Measurements from ENCODE around the gene SYPL2. TPM values are rescaled to one million over a fixed set of nuclear protein-coding genes. Genes with fewer than 3 reads are reported as not detected.

SYPL2 gene
- polyA plus RNA-seq, 2 of the 4 experiments (the other 2 are of a cell fraction), result 0.04 to 0.05 TPM

- 65% methylated on average over 3 of the region's 3 CpGs for WGBS (ENCODE audit: missing lambda C conversion rate)
- DNase-seq (ENCODE audit: low read depth in 1 of 2, low spot score in 1 of 2), result no peak
These were observed 48.5 kb downstream of the SYPL2 start for GRCh38 chr1:109514846-109515245.

DNA sequence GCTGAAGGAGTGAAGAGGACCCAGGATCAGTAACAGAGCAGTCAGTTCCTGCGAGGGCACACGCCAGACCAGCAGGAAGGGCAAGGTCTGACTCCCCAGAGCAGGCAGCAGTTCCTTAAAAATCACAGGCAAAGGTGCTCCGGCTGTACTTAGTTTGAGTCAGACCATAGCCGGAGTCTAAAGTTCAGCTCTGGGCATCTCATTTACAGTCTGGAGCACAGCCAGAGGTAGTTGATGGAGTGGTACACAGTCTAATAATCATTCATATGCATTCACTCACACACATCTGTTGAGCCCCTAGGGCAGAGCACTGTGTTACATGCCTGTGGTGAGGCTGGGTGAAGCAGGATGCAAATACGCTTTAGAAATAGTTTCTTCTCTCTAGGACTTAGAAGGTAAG lies 50.5 kb downstream of the SYPL2 start:
- Histone ChIP-seq H3K4me1 (no peaks in the 10 kb centered on the region), H3K27ac (no peak overlapping the region), H3K9me3 (no peaks in the 10 kb centered on the region), H3K4me3 (no peak overlapping the region), H3K4me2 (no peak overlapping the region)
- CTCF ChIA-PET, result interaction anchor here (1.5 to 16.9 kb wide), 4 partner anchors 13 to 25 kb away, joined by 4 to 232 read pairs (median 24); partner anchors contain the start of gene CYB561D1
- TF ChIP-seq, protein P1, sequence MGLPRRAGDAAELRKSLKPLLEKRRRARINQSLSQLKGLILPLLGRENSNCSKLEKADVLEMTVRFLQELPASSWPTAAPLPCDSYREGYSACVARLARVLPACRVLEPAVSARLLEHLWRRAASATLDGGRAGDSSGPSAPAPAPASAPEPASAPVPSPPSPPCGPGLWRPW (IDR thresholded peaks at IDR 0.05), result no peak
- TF ChIP-seq CHD2 (IDR thresholded peaks at IDR 0.05; ENCODE audit: low read length, partially characterized antibody), result no peak
- no peak for TF ChIP-seq ZC3H11A (IDR thresholded peaks at IDR 0.05)
- no peak for TF ChIP-seq TP53 (CRISPR knock-in tag; IDR thresholded peaks at IDR 0.05)
- TF ChIP-seq CBX2 (IDR thresholded peaks at IDR 0.05; ENCODE audit: borderline replicate concordance, low read depth), result no peak
- TF ChIP-seq FOXS1 (CRISPR knock-in tag; IDR thresholded peaks at IDR 0.05), result no peak
- TF ChIP-seq USF2 (IDR thresholded peaks at IDR 0.05), result no peak
- TF ChIP-seq MYC (IDR thresholded peaks at IDR 0.05; ENCODE audit: borderline replicate concordance, low read length), result no peak
- TF ChIP-seq EP300 (IDR thresholded peaks at IDR 0.05), result no peak
- TF ChIP-seq HEYL (CRISPR knock-in tag; IDR thresholded peaks at IDR 0.05), result no peak
- TF ChIP-seq, protein P2, sequence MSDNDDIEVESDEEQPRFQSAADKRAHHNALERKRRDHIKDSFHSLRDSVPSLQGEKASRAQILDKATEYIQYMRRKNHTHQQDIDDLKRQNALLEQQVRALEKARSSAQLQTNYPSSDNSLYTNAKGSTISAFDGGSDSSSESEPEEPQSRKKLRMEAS (IDR thresholded peaks at IDR 0.05), result no peak
- TF ChIP-seq NR3C1 (IDR thresholded peaks at IDR 0.05), result no peak
- no peak for TF ChIP-seq HDAC2 (IDR thresholded peaks at IDR 0.05)
- TF ChIP-seq RFX5 (IDR thresholded peaks at IDR 0.05), result no peak
- TF ChIP-seq EHMT2 (IDR thresholded peaks at IDR 0.05; ENCODE audit: low read depth), result no peak
- POLR2A ChIA-PET, result no interaction called here
- DNase-seq (ENCODE audit: low read depth in 1 of 2, low spot score in 1 of 2), result no peak
- WGBS (ENCODE audit: missing lambda C conversion rate), result 41% methylated on average over 5 of the region's 5 CpGs
- ATAC-seq, result peak in 1 of 2 experiments; percentile 21; a peak in 2 of 6 replicates
- FAIRE-seq, result no peak

More at GRCh38 chr1:109514846-109515245, 48.5 kb downstream of the SYPL2 start:
- ChIA-PET CTCF (interaction anchor here (1.0 to 16.9 kb wide), 6 partner anchors 15 to 549 kb away, joined by 3 to 232 read pairs (median 4); partner anchors contain the start of gene CYB561D1), POLR2A (interaction anchor here (1.2 kb wide), 1 partner anchor 33 kb away, joined by 3 read pairs; the partner anchor contains the start of gene GNAI3)
- H3K4me2 ChIP-seq, result no peak overlapping the region
- FAIRE-seq (no peak), ATAC-seq (no peak)
- no peaks in the 10 kb centered on the region for H3K9me3 ChIP-seq
- H3K4me1 ChIP-seq, result peaks cover 4% of the 10 kb centered on the region; the same call in 1 of the 3 replicates
- TF ChIP-seq GATA3 (IDR thresholded peaks at IDR 0.05; ENCODE audit: borderline replicate concordance) (no peak), USF2 (IDR thresholded peaks at IDR 0.05) (no peak), TP53 (CRISPR knock-in tag; IDR thresholded peaks at IDR 0.05) (no peak), TFCP2L1 (CRISPR knock-in tag; IDR thresholded peaks at IDR 0.05) (no peak), POLR2A (IDR thresholded peaks at IDR 0.05; ENCODE audit: low read length) (no peak), REST (IDR thresholded peaks at IDR 0.05) (no peak), ZC3H11A (IDR thresholded peaks at IDR 0.05) (no peak), HEYL (CRISPR knock-in tag; IDR thresholded peaks at IDR 0.05) (no peak), RAD21 (conservative IDR thresholded peaks at IDR 0.05 in 1 of 2, IDR thresholded peaks at IDR 0.05 in 1 of 2) (no peak), CBX2 (IDR thresholded peaks at IDR 0.05; ENCODE audit: borderline replicate concordance, low read depth) (no peak), HDAC2 (IDR thresholded peaks at IDR 0.05) (no peak)
- TF ChIP-seq, protein P1 (IDR thresholded peaks at IDR 0.05), result no peak
- TF ChIP-seq, protein P3, sequence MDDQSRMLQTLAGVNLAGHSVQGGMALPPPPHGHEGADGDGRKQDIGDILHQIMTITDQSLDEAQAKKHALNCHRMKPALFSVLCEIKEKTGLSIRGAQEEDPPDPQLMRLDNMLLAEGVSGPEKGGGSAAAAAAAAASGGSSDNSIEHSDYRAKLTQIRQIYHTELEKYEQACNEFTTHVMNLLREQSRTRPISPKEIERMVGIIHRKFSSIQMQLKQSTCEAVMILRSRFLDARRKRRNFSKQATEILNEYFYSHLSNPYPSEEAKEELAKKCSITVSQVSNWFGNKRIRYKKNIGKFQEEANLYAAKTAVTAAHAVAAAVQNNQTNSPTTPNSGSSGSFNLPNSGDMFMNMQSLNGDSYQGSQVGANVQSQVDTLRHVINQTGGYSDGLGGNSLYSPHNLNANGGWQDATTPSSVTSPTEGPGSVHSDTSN (IDR thresholded peaks at IDR 0.05), result no peak
- TF ChIP-seq, protein P2 (IDR thresholded peaks at IDR 0.05), result no peak
- H3K4me3 ChIP-seq, result no peak overlapping the region
- no peak overlapping the region for H3K27ac ChIP-seq
